Measurements from ENCODE around the gene EZH1. TPM values are rescaled to one million over a fixed set of nuclear protein-coding genes. Genes with fewer than 3 reads are reported as not detected.

Gene EZH1
- total and polyA plus RNA-seq, 3 donors from 2014 or later: 28.1 to 59.4 (median 53.7) TPM

GRCh38 chr17:42651392-42651791, 93.4 kb downstream of the EZH1 start:
- 76 to 77% methylated on average over 4 of the region's 4 CpGs for WGBS, 2 donors
- intact Hi-C loops (cut with DNase I; ENCODE audit: low total_unique reads): no loop called here
- no peaks in the 10 kb centered on the region for H3K27me3 ChIP-seq
- TF ChIP-seq CTCF (IDR thresholded peaks at IDR 0.05) (no peak), POLR2A (IDR thresholded peaks at IDR 0.05) (no peak)
- H3K9me3 ChIP-seq: no peaks in the 10 kb centered on the region
- H3K4me3 ChIP-seq: no peak overlapping the region
- H3K4me1 ChIP-seq: peaks cover 20% of the 10 kb centered on the region
- peak overlapping the region in 1 of 2 donors; percentile 57 for H3K27ac ChIP-seq
- no peak for DNase-seq
- H3K36me3 ChIP-seq (ENCODE audit: low read depth, missing control alignments): no peaks in the 10 kb centered on the region

Small RNA genes lying within 50 kb of the gene (microRNA-seq; reads per million reads assigned to microRNA genes)
- 0 to 2.1 reads per million in 2 donors for gene MIR6780A (ENCODE audit: borderline number of aligned reads in 2 of 2, borderline replicate concordance in 1 of 2)

Small RNA genes lying within 50 kb of the gene (small RNA-seq; reads per million reads assigned to genes)
- gene HMGN2P15: 0 to 0.28 reads per million in 2 donors
- gene MIR6780A: 0 reads per million in 2 donors

Other genes starting within 250 kb of the EZH1 start
- gene NAGLU, start 208.8 kb downstream of the EZH1 start, total RNA-seq: 10 to 100 TPM; 37.6 to 40.6 TPM
- gene NAGLU, start 208.8 kb downstream of the EZH1 start, polyA plus RNA-seq (ENCODE audit: insufficient read depth, low read depth, low replicate concordance): 18.9 TPM
- gene HSD17B1, start 192.1 kb downstream of the EZH1 start, total RNA-seq: 10 to 100 TPM; 13.8 to 14.4 TPM
- gene HSD17B1, start 192.1 kb downstream of the EZH1 start, polyA plus RNA-seq (ENCODE audit: insufficient read depth, low read depth, low replicate concordance): 7.1 TPM
- gene COASY, start 182.9 kb downstream of the EZH1 start, total RNA-seq: 10 to 100 TPM; 52.8 to 68.5 TPM
- gene COASY, start 182.9 kb downstream of the EZH1 start, polyA plus RNA-seq (ENCODE audit: insufficient read depth, low read depth, low replicate concordance): 103 TPM
- gene MLX, start 177.9 kb downstream of the EZH1 start, total RNA-seq: 10 to 100 TPM; 27.6 to 38.6 TPM
- 26.7 TPM for gene MLX, start 177.9 kb downstream of the EZH1 start, polyA plus RNA-seq (ENCODE audit: insufficient read depth, low read depth, low replicate concordance)
- gene PSMC3IP, start 167.3 kb downstream of the EZH1 start, total RNA-seq: 10 to 100 TPM; 17.2 to 27.2 TPM
- gene PSMC3IP, start 167.3 kb downstream of the EZH1 start, polyA plus RNA-seq (ENCODE audit: insufficient read depth, low read depth, low replicate concordance): 45.3 TPM
- gene RETREG3, start 135.7 kb downstream of the EZH1 start, total RNA-seq: 100 to 1,000 TPM; 140 to 154 TPM
- gene RETREG3, start 135.7 kb downstream of the EZH1 start, polyA plus RNA-seq (ENCODE audit: insufficient read depth, low read depth, low replicate concordance): 62.3 TPM
- gene TUBG1, start 135.4 kb downstream of the EZH1 start, total RNA-seq: 100 to 1,000 TPM; 209 to 265 TPM
- gene TUBG1, start 135.4 kb downstream of the EZH1 start, polyA plus RNA-seq (ENCODE audit: insufficient read depth, low read depth, low replicate concordance): 411 TPM
- 10 to 100 TPM; 50.4 to 57.5 TPM for gene TUBG2, start 85.8 kb downstream of the EZH1 start, total RNA-seq
- 30.6 TPM for gene TUBG2, start 85.8 kb downstream of the EZH1 start, polyA plus RNA-seq (ENCODE audit: insufficient read depth, low read depth, low replicate concordance)
- 10 to 100 TPM; 65.8 to 67.3 TPM for gene PLEKHH3, start 68.0 kb downstream of the EZH1 start, total RNA-seq
- gene PLEKHH3, start 68.0 kb downstream of the EZH1 start, polyA plus RNA-seq (ENCODE audit: insufficient read depth, low read depth, low replicate concordance): 42.8 TPM
- 10 to 100 TPM in 1 of 2 donors, 1 to 10 TPM in 1; 9.8 to 14.3 TPM for gene CCR10, start 63.2 kb downstream of the EZH1 start, total RNA-seq
- gene CCR10, start 63.2 kb downstream of the EZH1 start, polyA plus RNA-seq (ENCODE audit: insufficient read depth, low read depth, low replicate concordance): 2.9 TPM
- gene CNTNAP1, start 62.5 kb downstream of the EZH1 start, total RNA-seq: 10 to 100 TPM in 1 of 2 donors, 1 to 10 TPM in 1; 9.0 to 10.3 TPM
- 6.0 TPM for gene CNTNAP1, start 62.5 kb downstream of the EZH1 start, polyA plus RNA-seq (ENCODE audit: insufficient read depth, low read depth, low replicate concordance)
- gene RAMP2, start 16.2 kb upstream of the EZH1 start, total RNA-seq: 10 to 100 TPM in 1 of 2 donors, 1 to 10 TPM in 1; 6.9 to 14.6 TPM
- 38.2 TPM for gene RAMP2, start 16.2 kb upstream of the EZH1 start, polyA plus RNA-seq (ENCODE audit: insufficient read depth, low read depth, low replicate concordance)
- gene VPS25, start 28.4 kb upstream of the EZH1 start, total RNA-seq: 10 to 100 TPM; 48.3 to 51.8 TPM
- gene VPS25, start 28.4 kb upstream of the EZH1 start, polyA plus RNA-seq (ENCODE audit: insufficient read depth, low read depth, low replicate concordance): 64.1 TPM
- 1 to 10 TPM; 1.4 to 2.3 TPM for gene WNK4, start 35.6 kb upstream of the EZH1 start, total RNA-seq
- gene WNK4, start 35.6 kb upstream of the EZH1 start, polyA plus RNA-seq (ENCODE audit: insufficient read depth, low read depth, low replicate concordance): 2.8 TPM
- gene COA3, start 53.7 kb upstream of the EZH1 start, total RNA-seq: 10 to 100 TPM; 43.0 to 49.2 TPM
- gene COA3, start 53.7 kb upstream of the EZH1 start, polyA plus RNA-seq (ENCODE audit: insufficient read depth, low read depth, low replicate concordance): 52.7 TPM
- 10 to 100 TPM; 21.2 to 49.1 TPM for gene CNTD1, start 53.8 kb upstream of the EZH1 start, total RNA-seq
- gene CNTD1, start 53.8 kb upstream of the EZH1 start, polyA plus RNA-seq (ENCODE audit: insufficient read depth, low read depth, low replicate concordance): 114 TPM
- gene BECN1, start 79.2 kb upstream of the EZH1 start, total RNA-seq: 100 to 1,000 TPM; 100 to 111 TPM
- 74.2 TPM for gene BECN1, start 79.2 kb upstream of the EZH1 start, polyA plus RNA-seq (ENCODE audit: insufficient read depth, low read depth, low replicate concordance)
- gene PSME3, start 88.4 kb upstream of the EZH1 start, total RNA-seq: 10 to 100 TPM; 79.7 to 92.1 TPM
- gene PSME3, start 88.4 kb upstream of the EZH1 start, polyA plus RNA-seq (ENCODE audit: insufficient read depth, low read depth, low replicate concordance): 135 TPM
- 10 to 100 TPM; 10.3 to 14.6 TPM for gene AOC2, start 99.5 kb upstream of the EZH1 start, total RNA-seq
- gene AOC2, start 99.5 kb upstream of the EZH1 start, polyA plus RNA-seq (ENCODE audit: insufficient read depth, low read depth, low replicate concordance): 5.7 TPM
- 10 to 100 TPM; 14.3 to 14.8 TPM for gene AOC3, start 106.2 kb upstream of the EZH1 start, total RNA-seq
- gene AOC3, start 106.2 kb upstream of the EZH1 start, polyA plus RNA-seq (ENCODE audit: insufficient read depth, low read depth, low replicate concordance): 46.4 TPM
- gene G6PC1, start 155.8 kb upstream of the EZH1 start, total RNA-seq: under 1 TPM in 1 of 2 donors, not detected in 1; 0.06 TPM
- 0.26 TPM for gene G6PC1, start 155.8 kb upstream of the EZH1 start, polyA plus RNA-seq (ENCODE audit: insufficient read depth, low read depth, low replicate concordance)
- gene AARSD1, start 219.4 kb upstream of the EZH1 start, total RNA-seq: 10 to 100 TPM; 62.0 to 84.3 TPM
- gene AARSD1, start 219.4 kb upstream of the EZH1 start, polyA plus RNA-seq (ENCODE audit: insufficient read depth, low read depth, low replicate concordance): 184 TPM
- 1 to 10 TPM; 2.8 to 5.2 TPM for gene PTGES3L, start 235.0 kb upstream of the EZH1 start, total RNA-seq
- 5.5 TPM for gene PTGES3L, start 235.0 kb upstream of the EZH1 start, polyA plus RNA-seq (ENCODE audit: insufficient read depth, low read depth, low replicate concordance)
- 10 to 100 TPM; 18.5 to 20.2 TPM for gene RUNDC1, start 235.5 kb upstream of the EZH1 start, total RNA-seq
- 17.5 TPM for gene RUNDC1, start 235.5 kb upstream of the EZH1 start, polyA plus RNA-seq (ENCODE audit: insufficient read depth, low read depth, low replicate concordance)

All from testis (tissue), 3 donors.